ENCODE results near the gene PSD2. TPM values are rescaled to one million over a fixed set of nuclear protein-coding genes. Genes with fewer than 3 reads are reported as not detected.

PSD2 gene
- total and polyA plus RNA-seq, 2 experiments from 2014 or later = 0.08 to 0.10 TPM

DNA sequence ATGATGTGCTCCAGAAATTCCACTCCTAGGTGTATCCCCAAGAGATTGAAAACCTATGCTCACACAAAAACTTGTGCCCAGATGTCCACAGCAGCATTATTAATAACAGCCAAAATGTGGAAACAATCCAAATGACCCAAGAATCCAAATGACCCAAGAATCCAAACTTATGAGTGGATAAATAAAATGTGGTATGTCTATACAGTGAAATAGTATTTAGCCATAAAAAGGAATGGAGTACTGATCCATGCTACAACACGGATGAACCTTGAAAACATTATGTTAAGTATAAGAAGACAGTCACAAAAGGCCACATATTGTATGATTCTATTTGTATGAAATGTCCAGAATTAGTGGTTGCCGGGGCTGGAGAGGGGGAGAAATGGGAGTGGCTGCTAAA lies 80.3 kb downstream of the PSD2 start:
- H3K36me3 Mint-ChIP-seq (ENCODE audit: low read depth) = no peaks in the 10 kb centered on the region
- H3K79me2 ChIP-seq (replicated peaks; ENCODE audit: insufficient read depth) = no peaks in the 10 kb centered on the region
- H4K20me1 ChIP-seq (replicated peaks; ENCODE audit: insufficient read depth) = no peaks in the 10 kb centered on the region
- ATAC-seq (no peak), DNase-seq (ENCODE audit: low spot score) (no peak)
- peaks cover 14% of the 10 kb centered on the region for H3K4me1 Mint-ChIP-seq
- H3K27me3 ChIP-seq (ENCODE audit: insufficient read depth) = no peaks in the 10 kb centered on the region
- peaks cover 7% of the 10 kb centered on the region for H3K27me3 Mint-ChIP-seq (ENCODE audit: insufficient read depth, low read depth, poor library complexity)
- TF ChIP-seq, protein P1, sequence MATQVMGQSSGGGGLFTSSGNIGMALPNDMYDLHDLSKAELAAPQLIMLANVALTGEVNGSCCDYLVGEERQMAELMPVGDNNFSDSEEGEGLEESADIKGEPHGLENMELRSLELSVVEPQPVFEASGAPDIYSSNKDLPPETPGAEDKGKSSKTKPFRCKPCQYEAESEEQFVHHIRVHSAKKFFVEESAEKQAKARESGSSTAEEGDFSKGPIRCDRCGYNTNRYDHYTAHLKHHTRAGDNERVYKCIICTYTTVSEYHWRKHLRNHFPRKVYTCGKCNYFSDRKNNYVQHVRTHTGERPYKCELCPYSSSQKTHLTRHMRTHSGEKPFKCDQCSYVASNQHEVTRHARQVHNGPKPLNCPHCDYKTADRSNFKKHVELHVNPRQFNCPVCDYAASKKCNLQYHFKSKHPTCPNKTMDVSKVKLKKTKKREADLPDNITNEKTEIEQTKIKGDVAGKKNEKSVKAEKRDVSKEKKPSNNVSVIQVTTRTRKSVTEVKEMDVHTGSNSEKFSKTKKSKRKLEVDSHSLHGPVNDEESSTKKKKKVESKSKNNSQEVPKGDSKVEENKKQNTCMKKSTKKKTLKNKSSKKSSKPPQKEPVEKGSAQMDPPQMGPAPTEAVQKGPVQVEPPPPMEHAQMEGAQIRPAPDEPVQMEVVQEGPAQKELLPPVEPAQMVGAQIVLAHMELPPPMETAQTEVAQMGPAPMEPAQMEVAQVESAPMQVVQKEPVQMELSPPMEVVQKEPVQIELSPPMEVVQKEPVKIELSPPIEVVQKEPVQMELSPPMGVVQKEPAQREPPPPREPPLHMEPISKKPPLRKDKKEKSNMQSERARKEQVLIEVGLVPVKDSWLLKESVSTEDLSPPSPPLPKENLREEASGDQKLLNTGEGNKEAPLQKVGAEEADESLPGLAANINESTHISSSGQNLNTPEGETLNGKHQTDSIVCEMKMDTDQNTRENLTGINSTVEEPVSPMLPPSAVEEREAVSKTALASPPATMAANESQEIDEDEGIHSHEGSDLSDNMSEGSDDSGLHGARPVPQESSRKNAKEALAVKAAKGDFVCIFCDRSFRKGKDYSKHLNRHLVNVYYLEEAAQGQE (IDR thresholded peaks at IDR 0.05; ENCODE audit: unreplicated experiment) = no peak
- no peak for TF ChIP-seq ZNF331 (CRISPR knock-in tag; IDR thresholded peaks at IDR 0.05; ENCODE audit: low read depth)
- TF ChIP-seq, protein P2, sequence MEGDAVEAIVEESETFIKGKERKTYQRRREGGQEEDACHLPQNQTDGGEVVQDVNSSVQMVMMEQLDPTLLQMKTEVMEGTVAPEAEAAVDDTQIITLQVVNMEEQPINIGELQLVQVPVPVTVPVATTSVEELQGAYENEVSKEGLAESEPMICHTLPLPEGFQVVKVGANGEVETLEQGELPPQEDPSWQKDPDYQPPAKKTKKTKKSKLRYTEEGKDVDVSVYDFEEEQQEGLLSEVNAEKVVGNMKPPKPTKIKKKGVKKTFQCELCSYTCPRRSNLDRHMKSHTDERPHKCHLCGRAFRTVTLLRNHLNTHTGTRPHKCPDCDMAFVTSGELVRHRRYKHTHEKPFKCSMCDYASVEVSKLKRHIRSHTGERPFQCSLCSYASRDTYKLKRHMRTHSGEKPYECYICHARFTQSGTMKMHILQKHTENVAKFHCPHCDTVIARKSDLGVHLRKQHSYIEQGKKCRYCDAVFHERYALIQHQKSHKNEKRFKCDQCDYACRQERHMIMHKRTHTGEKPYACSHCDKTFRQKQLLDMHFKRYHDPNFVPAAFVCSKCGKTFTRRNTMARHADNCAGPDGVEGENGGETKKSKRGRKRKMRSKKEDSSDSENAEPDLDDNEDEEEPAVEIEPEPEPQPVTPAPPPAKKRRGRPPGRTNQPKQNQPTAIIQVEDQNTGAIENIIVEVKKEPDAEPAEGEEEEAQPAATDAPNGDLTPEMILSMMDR (conservative IDR thresholded peaks at IDR 0.05; ENCODE audit: low read depth in 2 of 2) = no peak
- no peak for TF ChIP-seq POLR2AphosphoS5 (IDR thresholded peaks at IDR 0.05; ENCODE audit: low read depth)
- TF ChIP-seq, protein P3, sequence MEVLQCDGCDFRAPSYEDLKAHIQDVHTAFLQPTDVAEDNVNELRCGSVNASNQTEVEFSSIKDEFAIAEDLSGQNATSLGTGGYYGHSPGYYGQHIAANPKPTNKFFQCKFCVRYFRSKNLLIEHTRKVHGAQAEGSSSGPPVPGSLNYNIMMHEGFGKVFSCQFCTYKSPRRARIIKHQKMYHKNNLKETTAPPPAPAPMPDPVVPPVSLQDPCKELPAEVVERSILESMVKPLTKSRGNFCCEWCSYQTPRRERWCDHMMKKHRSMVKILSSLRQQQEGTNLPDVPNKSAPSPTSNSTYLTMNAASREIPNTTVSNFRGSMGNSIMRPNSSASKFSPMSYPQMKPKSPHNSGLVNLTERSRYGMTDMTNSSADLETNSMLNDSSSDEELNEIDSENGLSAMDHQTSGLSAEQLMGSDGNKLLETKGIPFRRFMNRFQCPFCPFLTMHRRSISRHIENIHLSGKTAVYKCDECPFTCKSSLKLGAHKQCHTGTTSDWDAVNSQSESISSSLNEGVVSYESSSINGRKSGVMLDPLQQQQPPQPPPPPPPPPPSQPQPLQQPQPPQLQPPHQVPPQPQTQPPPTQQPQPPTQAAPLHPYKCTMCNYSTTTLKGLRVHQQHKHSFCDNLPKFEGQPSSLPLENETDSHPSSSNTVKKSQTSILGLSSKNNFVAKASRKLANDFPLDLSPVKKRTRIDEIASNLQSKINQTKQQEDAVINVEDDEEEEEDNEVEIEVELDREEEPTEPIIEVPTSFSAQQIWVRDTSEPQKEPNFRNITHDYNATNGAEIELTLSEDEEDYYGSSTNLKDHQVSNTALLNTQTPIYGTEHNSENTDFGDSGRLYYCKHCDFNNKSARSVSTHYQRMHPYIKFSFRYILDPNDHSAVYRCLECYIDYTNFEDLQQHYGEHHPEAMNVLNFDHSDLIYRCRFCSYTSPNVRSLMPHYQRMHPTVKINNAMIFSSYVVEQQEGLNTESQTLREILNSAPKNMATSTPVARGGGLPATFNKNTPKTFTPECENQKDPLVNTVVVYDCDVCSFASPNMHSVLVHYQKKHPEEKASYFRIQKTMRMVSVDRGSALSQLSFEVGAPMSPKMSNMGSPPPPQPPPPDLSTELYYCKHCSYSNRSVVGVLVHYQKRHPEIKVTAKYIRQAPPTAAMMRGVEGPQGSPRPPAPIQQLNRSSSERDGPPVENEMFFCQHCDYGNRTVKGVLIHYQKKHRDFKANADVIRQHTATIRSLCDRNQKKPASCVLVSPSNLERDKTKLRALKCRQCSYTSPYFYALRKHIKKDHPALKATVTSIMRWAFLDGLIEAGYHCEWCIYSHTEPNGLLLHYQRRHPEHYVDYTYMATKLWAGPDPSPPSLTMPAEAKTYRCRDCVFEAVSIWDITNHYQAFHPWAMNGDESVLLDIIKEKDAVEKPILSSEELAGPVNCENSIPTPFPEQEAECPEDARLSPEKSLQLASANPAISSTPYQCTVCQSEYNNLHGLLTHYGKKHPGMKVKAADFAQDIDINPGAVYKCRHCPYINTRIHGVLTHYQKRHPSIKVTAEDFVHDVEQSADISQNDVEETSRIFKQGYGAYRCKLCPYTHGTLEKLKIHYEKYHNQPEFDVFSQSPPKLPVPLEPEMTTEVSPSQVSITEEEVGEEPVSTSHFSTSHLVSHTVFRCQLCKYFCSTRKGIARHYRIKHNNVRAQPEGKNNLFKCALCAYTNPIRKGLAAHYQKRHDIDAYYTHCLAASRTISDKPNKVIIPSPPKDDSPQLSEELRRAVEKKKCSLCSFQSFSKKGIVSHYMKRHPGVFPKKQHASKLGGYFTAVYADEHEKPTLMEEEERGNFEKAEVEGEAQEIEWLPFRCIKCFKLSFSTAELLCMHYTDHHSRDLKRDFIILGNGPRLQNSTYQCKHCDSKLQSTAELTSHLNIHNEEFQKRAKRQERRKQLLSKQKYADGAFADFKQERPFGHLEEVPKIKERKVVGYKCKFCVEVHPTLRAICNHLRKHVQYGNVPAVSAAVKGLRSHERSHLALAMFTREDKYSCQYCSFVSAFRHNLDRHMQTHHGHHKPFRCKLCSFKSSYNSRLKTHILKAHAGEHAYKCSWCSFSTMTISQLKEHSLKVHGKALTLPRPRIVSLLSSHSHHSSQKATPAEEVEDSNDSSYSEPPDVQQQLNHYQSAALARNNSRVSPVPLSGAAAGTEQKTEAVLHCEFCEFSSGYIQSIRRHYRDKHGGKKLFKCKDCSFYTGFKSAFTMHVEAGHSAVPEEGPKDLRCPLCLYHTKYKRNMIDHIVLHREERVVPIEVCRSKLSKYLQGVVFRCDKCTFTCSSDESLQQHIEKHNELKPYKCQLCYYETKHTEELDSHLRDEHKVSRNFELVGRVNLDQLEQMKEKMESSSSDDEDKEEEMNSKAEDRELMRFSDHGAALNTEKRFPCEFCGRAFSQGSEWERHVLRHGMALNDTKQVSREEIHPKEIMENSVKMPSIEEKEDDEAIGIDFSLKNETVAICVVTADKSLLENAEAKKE (CRISPR knock-in tag; IDR thresholded peaks at IDR 0.05) = no peak
- peaks cover 3% of the 10 kb centered on the region; the same call in 1 of the 3 replicates for H3K9me3 Mint-ChIP-seq
- no peak overlapping the region for H2AFZ ChIP-seq
- H3K4me3 ChIP-seq = no peak overlapping the region
- H3K4me1 ChIP-seq (ENCODE audit: insufficient read depth) = peaks cover 5% of the 10 kb centered on the region; the same call in 1 of the 2 replicates
- no peak overlapping the region for H3K27ac ChIP-seq (ENCODE audit: low read depth)
- H3K36me3 ChIP-seq (ENCODE audit: insufficient read depth) = no peaks in the 10 kb centered on the region
- no peaks in the 10 kb centered on the region for H3K9me2 ChIP-seq (ENCODE audit: insufficient read depth)
- H3K4me2 ChIP-seq = no peak overlapping the region
- H3F3A ChIP-seq (replicated peaks; ENCODE audit: low read depth) = no peaks in the 10 kb centered on the region
- no peak overlapping the region for H3K27ac Mint-ChIP-seq
- no peak overlapping the region for H3K4me3 Mint-ChIP-seq
